Activated T-cell treated with anti-CD3 and anti-CD28 coated beads, Interleukin-2, amount 50 U/mL, for 48 hours (primary cell): ENCODE data around the gene KDM2A.

Experiments
- DNase-seq, 2 experiments: peaks; one replicate each; pipeline ENCODE4 v3.0.0-alpha.2; 2020

The KDM2A gene

DNA sequence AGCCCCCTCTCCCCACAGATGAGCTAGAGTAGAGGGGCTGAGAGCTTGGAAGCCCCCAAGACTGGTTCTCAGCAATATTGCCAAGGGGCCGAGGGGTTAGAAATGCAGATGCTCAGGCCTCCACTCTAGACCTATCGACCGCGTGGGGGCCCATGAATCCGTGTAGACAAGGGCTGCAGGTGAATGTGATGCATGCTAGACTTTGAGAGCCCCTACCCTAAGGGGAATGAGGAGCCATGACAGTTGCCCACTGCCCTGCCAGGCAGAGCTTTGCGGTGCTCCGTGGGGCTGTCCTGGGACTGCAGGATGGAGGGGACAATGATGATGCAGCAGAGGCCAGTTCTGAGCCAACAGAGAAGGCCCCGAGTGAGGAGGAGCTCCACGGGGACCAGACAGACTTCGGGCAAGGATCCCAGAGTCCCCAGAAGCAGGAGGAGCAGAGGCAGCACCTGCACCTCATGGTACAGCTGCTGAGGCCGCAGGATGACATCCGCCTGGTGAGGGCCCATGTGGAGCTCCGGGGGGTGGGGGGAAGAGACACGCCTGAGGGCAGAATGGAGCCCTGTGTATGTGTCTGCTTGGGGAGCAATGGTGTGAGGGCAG is 185.5 kb downstream of the KDM2A start:
- DNase-seq = no peak

DNA sequence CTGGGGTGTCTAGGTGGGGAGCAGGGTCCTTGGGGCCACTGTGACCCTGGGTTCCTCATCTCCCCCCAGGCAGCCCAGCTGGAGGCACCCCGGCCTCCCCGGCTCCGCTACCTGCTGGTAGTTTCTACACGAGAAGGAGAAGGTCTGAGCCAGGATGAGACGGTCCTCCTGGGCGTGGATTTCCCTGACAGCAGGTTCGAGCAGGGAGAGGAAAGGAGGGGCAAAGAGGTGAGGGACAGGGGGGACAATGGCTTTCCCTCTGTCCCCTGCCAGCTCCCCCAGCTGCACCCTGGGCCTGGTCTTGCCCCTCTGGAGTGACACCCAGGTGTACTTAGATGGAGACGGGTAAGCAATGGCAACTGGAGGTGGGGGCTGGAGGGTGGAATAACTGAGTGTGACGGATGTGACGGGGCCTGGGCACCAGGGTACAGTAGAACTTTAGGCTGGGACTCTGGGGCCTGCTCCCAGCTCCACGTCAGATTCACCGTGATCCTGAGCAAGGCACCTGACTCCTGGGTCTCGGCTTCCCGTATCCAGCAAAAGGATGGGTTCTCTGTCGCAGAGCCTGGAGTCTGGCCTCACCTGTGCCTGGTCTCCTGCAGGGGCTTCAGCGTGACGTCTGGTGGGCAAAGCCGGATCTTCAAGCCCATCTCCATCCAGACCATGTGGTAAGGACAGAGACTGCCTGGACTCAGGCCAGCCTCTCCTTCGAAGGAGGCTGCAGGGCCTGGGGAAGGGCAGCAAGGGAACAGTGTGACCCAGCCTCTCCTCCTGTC is 187.9 kb downstream of the KDM2A start:
- DNase-seq = peak in 1 of 2 experiments; percentile 15

DNA sequence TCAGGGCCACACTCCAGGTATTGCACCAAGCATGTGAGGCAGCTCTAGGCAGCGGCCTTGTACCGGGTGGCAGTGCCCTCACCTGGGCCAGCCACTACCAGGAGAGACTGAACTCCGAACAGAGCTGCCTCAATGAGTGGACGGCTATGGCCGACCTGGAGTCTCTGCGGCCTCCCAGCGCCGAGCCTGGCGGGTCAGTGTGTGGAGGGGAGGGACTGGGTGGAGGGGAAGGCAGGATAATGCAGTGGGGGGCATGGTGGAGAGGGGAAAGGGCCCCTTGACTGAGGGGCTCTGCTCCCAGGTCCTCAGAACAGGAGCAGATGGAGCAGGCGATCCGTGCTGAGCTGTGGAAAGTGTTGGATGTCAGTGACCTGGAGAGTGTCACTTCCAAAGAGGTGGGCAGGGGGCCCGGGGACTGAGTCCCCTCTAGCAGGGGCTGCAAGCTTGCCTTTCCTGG is 188.5 kb downstream of the KDM2A start:
- no peak for DNase-seq
